GM21515 (cell line): Measurements from ENCODE around the gene BTD.
"Not testable (repeated sequence)": the region's sequence is repeated elsewhere in the genome, so short reads cannot be mapped to it uniquely, and the experiment has no call there.

ENCODE experiments used
- ATAC-seq: cut with Tn5 transposase; IDR thresholded peaks from one replicate; pipeline ENCODE4 v1.9.1; 2021; ENCODE audit not compliant: unreplicated experiment

BTD gene

GRCh38 chr3:15602146-15602536, 596 bp downstream of the BTD start:
- ATAC-seq, result peak; percentile 17

GRCh38 chr3:15602816-15603215, 1.3 kb downstream of the BTD start:
- not testable (repeated sequence) for ATAC-seq

- ATAC-seq, result not testable (repeated sequence)
Measured at GRCh38 chr3:15604584-15604983, 3.0 kb downstream of the BTD start.

- ATAC-seq, result no peak
Measured at GRCh38 chr3:15606434-15606891, 4.9 kb downstream of the BTD start.

- no peak for ATAC-seq
Measured at GRCh38 chr3:15610082-15610759, 8.7 kb downstream of the BTD start.

- ATAC-seq, result no peak
Measured at GRCh38 chr3:15611018-15611417, 9.5 kb downstream of the BTD start.

GRCh38 chr3:15612001-15612400, 10.5 kb downstream of the BTD start:
- ATAC-seq, result no peak

GRCh38 chr3:15614958-15615357, 13.4 kb downstream of the BTD start:
- ATAC-seq, result no peak

GRCh38 chr3:15616053-15616452, 14.5 kb downstream of the BTD start:
- ATAC-seq, result no peak

GRCh38 chr3:15619659-15620464, 18.3 kb downstream of the BTD start:
- ATAC-seq, result not testable (repeated sequence)

GRCh38 chr3:15623535-15624440, 22.2 kb downstream of the BTD start:
- ATAC-seq, result no peak

- no peak for ATAC-seq
Measured at GRCh38 chr3:15628967-15629366, 27.4 kb downstream of the BTD start.

- peak; percentile 98 for ATAC-seq
Measured at GRCh38 chr3:15629860-15630597, 28.5 kb downstream of the BTD start.

GRCh38 chr3:15630646-15631350, 29.3 kb downstream of the BTD start:
- peak; percentile 35 for ATAC-seq

GRCh38 chr3:15631426-15632211, 30.1 kb downstream of the BTD start:
- no peak for ATAC-seq

GRCh38 chr3:15632212-15632580, 30.7 kb downstream of the BTD start:
- ATAC-seq, result no peak

- no peak for ATAC-seq
Measured at GRCh38 chr3:15633159-15633558, 31.6 kb downstream of the BTD start.

GRCh38 chr3:15633766-15634598, 32.4 kb downstream of the BTD start:
- ATAC-seq, result no peak
